ENCODE measurements around the gene NPR2.

Gene NPR2

DNA sequence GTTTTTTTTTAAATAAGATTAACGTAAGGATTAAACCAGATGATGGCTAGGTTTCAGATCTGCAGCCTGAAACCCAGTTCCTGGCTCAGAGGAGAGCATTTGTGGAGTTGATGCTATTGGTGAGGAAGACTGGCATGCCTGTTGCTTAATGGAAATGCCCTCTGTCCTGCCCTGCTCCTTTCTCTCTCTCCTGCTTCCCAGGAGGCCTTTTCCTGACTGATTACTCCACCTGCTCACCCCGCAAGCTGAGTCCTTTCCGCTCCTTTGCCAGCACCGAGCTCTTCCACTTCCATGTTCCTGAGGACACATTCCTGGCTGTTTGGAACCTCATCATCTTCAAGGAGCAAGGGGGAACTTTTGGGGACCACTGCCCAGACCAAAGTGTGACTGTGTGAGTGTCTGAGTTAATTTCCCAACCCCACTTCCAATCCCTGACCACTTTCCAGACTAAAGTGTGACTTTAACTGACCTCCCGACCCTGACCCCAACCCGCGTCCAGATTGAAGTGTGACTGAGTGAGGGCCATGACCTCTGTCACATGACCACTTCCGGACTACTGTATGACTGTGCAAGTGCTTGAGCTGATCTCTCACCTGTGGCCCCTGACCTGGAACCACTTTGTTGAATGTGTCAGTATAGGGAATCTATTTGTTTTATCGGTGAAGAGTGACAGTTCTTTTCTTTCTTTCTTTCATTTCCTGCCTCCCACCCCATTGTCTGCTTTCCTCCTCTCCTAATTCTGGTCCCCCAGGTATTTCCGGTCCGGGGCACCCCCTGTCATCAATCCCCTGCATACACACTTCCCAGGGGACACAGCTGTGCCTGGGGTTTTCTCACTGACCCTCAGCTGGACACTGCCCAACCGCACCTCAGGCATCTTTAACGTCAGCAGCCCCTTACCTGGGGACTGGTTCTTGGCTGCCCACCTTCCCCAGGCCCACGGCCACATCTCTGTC lies 43.1 kb downstream of the NPR2 start:
- DNase-seq, result no peak

DNA sequence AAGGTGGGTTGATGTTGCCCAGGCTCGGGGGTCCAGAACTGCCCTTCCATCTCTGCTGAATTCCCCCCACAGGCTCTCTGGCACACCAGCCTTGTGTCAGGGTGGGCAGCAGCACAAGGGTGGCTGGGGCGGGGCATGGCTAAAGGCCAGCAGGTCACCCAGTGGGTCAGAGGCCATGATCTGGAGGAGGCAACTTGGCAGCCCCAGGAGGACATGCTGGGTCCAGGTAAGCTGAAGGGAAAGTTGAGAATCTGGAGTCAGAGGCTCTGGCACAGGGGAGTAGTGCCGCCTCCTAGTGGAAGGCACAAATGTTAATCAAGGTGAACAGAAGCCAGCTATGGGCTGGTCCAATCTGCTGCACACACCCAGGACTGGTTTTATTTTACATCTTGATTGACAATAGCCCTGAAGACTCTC lies 43.8 kb downstream of the NPR2 start:
- DNase-seq, result no peak

DNA sequence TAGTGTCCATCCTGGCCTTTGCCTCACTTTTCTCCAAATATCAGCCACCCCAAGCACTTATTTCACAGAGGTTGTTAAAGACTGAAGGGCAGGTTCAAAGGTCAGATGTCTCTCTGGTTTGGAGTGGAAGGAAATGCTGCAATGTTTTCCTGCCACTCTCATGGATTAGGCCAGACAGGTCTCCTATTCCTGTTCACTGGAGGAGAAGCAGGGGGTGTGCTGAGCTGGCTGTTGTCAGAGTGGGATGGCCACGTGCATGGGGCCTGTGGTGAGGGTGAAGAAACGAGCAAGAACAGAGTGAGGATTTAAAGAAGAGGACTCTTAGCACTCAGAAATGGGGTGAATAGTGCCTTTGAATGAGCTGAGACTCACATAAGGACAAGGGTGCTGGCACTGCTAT lies 44.4 kb downstream of the NPR2 start:
- no peak for DNase-seq

DNA sequence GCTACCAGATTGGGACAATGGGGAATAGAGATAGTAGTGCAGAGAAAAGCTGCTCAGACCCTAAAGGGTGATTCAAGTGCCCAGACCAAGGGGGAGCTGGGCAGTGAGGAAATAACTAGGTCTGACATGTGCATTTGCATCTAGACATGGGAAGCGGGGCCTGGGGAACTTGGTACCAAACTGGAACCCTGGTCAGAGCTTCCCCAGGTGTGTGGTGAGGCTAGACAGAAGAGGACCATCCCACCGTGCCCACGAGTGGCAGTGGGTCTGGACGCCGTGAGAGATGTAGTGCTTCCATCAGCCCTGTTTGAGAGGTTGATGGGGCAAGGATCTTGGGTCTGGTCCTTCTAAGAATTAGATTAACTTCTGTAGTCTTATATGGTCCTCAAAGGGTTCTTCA lies 45.2 kb downstream of the NPR2 start:
- DNase-seq, result no peak

DNA sequence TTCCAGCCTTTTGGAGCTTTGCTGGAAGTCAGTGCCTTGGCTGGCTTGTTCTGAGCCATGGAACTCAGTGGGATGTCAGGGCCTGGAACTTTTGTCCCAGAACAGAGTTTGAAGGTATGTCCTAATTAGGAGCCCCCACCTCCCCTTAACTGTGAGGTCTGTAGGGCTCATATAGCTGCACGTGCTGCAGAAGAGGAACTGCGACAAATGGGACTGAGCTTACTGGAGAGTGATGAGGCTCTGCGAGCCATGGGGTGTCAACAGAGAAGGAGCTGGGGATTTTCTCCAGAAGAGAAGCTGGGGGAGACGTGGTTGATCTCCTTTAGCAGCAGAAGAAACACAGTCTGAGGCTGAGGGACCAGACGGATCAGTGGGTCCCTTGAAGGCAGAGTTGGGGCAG lies 48.5 kb downstream of the NPR2 start:
- no peak for DNase-seq

DNA sequence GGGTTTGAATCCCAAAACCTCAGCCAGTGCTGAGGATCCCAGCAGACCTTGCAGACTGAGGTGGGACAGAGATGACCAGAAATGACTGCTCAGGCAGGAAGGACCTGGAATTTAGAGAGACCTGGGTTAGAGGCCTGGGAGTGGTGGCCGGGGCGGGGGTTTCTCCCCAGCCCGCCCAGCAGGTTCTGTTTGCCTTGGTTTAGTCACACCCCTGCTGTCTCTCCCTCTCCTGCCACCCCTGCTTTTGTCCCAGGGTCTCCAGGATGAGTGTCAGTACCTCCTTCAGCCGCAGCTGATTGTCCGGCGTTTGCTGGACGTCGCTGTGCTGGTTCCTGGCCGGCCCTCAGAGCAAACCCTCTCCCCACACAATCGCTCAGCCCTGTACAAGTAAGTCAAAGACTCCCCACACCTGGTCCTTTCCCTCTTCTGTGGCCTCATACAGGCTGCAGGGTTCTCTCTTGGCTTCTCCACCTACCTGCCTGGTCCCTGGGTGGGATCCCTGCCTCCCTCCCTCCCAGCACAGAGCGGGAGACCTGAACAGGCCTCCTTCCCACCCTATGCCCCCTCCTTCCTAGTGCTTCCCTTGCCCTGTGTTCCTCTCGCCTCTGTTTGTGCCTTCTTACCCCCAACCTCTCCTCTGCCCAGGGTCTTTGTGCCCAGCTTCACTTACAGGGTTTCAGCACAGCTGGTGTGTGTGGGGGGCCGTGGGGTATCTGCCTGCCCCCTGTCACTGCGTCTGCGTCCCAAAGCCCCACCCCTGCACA lies 49.7 kb downstream of the NPR2 start:
- DNase-seq, result no peak

DNA sequence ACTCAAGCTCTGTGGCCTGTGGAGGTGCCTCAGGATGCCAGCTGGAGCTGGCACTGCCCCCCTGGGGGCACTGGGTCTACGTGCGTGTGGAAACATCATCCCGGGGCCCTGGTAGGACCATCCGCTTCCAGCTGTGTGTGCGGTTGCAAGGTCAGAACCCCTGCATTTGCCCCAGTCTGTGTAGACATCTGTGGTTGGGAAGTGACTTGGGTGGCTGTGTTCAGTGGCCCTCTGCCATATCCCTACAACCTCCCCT lies 50.2 kb downstream of the NPR2 start:
- DNase-seq, result no peak

DNA sequence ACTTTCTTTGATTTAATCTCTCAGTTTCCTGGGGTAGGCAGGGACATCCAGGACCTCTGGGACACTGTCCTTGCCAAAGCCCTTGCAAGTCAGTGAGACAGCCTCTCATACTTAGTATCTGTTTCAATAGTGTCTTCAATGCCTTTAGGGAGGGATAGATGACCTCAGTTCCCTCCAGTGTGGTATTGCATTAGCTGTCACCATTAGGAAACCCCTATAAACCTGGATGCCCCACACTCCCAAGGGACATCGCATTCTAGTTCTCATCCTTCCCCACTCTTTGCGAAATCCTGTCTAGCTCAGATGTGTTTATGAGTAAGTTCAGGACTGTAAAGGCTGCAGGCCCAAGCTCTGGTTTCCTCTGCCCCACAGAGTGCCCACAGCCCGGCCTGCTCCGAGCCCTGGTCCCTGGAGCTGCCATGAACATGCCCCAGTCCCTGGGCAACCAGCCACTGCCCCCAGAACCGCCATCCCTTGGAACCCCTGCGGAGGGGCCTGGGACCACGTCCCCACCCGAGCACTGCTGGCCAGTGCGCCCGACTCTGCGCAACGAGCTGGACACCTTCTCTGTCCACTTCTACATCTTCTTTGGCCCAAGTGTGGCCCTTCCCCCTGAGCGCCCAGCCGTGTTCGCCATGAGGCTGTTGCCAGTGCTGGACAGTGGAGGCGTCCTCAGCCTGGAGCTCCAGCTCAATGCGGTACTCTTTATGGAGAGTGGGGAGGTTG lies 50.8 kb downstream of the NPR2 start:
- DNase-seq, result no peak

DNA sequence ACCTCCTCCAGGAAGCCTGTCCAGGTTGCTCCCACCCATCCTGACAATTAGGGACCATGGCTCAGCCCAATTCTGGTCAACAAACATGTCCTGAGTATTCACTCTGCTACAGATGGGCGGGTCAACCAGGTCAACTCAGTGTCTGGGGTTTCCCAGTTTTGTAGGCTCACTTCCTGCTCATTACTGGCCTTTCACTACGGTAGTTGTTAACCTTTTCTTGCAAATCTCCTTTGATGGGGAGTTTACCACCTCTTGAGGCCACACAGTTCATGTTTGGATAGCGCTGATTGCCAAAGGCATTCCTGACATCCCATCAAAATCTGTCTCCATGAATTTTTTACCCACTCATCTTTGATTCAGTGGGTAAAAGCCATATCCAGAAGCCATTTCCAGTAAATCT lies 51.4 kb downstream of the NPR2 start:
- DNase-seq, result no peak

DNA sequence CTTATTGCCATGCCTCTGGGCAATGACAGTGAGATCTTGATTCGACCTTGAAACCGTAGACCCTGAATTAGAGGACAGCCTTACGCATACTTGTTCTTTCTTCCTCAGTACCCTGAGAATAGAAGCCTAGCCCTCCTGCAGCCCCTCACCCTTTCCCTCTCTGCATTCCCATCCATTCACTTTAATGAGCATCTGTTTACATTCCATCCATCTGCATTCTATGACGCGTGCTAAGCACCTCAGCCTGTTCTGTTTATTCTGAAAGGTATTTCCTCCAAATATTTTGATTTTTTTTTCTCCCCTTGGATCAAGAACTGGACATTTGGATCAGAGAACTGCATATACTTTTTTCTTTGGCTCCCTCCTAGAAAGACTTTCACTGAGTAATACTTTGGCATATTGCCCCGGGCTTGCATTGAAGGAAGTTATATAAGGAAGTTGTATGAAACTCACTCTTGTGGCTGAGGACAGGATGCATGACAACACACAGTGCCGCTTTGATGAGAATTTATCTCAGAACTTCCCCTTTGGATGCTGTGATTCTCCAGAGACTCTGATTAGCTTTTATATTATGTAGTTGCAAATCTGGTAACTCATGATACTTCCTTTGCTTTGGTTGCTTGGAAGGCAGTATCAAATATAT lies 53.4 kb downstream of the NPR2 start:
- no peak for DNase-seq

DNA sequence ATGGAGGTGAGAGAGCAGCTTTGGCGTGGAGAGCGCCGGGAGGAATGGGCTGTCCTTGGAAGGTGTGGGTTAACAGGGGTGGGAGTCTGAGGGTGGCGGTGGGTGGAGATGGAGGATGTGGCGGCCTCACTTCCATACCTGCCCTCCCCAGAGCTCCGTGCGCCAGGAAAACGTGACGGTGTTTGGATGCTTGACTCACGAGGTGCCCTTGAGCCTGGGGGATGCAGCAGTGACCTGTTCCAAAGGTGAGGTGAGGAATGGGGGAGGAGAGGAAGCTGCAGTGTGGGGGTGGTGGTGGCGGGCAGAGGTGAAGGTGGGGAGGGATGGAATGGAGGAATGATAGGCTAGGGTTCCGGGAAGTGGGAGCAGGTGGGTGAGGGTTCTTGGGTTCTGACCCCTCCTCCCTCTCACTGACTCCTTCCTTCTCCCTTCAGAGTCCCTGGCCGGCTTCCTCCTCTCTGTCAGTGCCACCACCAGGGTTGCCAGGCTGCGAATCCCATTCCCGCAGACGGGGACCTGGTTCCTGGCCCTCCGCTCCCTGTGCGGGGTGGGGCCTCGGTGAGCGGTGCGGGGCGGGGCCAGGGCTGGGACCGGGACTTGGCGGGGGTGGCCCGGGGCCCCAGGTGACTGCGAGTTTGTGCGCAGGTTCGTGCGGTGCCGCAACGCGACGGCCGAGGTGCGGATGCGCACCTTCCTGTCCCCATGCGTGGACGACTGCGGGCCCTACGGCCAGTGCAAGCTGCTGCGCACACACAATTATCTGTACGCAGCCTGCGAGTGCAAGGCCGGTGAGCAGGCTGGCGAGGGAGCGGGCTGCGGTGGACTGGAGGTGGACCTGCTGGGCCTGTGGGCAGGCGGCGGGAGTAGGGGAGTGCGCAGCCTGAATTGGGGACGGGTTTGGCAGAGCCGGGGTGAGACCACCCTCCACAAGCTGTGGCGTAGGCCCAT lies 54.7 kb downstream of the NPR2 start:
- DNase-seq, result no peak

DNA sequence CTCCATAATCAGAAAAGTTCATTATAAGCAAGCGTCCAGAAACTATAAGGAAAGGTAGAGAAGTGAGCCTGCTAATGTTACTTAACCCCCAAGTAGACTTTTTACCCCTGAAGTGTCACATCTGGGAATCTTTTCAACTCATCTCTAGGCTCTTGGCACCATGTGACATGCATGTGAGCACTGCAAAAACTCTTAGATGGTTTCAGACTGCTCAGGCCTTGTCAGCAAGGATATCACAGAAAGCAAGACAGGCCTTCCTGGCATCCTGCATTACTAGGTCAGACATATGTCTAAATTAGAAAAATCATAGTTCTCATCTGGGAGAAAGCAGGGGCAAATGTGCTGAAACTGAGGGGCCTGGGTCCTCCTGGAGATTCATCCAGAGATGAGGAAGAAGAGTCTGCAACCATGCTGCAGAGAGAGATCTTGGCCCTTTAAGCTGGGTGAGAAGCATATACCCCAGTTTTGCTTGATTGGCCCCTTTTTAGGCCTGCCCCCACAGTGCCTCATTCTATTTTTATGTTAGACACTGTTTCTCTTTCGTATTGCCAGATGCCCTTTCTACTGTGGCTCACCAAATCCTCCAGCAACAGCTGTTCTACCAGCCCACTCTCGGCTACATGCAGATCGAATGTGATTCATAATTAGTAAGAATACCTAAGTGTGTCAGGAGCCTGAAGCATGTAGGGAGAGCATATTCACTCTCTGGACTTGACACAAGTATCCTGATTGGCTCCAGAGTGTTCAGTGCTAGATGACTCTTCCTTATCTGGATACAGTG lies 56.6 kb downstream of the NPR2 start:
- DNase-seq, result no peak

DNA sequence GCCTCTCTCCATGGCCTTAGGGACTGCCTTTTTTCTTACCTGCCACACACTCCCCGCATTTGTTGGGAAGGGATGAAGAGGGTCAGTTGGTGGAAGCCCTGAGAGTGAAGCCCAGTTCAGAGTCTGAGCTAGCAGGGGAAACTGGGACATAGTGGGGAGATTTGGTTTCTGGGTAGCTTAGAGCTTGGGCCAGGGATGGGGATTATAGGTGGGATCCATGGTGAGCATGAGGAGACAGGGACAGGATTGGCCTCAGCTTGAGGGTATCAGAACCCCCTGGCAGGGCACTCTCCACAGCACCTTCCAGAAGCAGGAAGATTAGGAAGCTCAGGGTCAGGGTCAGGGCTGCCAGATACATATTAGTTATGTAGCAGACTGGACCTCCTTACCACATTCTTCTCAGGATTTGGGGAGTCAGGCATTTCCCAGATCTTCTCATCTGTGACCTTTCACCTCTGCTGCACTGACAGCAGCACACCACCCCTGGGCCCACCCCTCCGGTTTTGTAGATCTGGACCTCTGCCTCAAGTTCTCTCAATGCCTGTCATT lies 61.0 kb downstream of the NPR2 start:
- no peak for DNase-seq

DNA sequence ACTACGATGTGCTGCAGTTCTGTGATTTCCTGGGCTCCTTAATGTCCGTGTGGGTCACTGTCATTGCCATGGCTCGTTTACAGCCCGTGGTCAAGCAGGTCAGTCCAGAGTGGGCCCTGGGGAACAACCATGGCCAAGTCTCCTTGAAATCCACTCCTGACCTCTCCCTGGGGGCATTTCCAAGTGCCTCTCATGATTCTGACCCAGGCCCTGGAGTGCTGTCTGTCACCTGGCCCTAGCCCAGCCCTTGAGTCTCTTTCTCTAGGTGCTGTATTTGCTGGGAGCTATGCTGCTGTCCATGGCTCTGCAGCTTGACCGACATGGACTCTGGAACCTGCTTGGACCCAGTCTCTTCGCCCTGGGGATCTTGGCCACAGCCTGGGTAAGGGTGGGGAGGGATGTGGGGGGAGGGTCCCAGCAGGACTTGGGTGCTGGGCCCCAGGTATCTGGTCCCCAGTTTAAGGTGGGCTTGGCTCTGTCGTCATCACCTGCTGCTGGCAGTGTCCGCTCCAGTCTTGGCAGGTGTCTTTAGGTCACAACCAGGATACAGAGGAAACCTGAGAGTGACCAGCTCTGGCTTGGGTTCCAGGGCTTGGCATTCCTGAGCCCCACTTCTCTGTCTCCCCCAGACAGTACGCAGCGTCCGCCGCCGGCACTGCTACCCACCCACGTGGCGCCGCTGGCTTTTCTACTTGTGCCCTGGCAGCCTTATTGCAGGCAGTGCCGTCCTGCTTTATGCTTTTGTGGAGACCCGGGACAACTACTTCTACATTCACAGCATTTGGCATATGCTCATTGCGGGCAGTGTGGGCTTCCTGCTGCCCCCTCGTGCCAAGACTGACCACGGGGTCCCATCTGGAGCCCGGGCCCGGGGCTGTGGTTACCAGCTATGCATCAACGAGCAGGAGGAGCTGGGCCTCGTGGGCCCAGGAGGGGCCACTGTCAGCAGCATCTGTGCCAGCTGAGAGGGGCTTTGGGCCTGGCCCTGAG lies 61.8 kb downstream of the NPR2 start:
- DNase-seq, result no peak

DNA sequence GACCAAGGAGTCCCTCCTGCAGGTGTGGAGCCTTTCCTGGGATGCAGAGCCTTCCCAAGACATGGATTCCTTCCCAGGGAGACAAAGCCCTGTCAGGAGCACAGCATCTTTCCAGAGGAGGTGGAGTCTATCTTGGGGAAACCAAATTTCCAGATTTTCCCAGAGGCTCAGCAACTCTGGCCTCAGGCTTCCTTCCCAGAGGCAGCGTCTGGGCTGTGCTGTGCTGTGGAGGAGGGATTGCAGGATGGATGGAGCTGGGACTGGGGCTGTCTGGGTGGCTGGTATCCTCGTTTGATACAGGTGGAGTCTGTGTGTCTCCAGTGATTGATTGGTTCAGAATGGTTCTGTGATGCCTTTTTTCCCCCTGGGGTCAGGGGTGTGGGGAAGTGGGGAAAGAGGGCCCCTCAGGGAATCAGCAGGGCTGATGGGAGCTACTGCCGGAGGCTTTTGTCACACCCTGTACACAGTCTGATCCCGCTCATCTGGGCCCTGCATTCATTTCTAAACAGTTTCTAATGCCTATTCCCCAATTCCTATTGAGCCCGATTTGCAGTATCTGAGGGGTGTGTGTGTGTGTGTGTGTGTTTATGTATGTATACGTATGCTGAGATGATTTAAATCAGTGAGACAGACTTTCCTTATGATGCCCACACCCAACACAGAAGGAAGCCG lies 62.8 kb downstream of the NPR2 start:
- DNase-seq, result no peak

DNA sequence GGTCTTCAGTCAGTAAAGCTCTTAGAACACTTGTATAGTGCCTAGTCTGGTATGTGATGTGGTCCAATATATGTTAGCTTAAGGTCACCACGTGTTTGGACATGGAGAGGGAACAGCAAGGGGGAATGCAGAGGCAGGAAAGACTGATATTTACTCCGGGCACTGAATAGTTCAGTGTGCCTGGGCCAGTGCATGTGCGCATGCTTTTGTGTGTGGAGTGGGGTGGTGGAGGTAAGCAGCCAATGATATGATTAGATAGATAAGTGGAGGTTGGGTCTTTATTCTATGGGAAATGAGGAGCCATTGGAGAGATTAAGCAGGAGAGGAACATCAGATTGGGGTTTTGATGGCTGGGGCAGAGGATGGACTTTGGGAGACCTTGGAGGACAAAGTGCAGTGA lies 64.8 kb downstream of the NPR2 start:
- no peak for DNase-seq

DNA sequence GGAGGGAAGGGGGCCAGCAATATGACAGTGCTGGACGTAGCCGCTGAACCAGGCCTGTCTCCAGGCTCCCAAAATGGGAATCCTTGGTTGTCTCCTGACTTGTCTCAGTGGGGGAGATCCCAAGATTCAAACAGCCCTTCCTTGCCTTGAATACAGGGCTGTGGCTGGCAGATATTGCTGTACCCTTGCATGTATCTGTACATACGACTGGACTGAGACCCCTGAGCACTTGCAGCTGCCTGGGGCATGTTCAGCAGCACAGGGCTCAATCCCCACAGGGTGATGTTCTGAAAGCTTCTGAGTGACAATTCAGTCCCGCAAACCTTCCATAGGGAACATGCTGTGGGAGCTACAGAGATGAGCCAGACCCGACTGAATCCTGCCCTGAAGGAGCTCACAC lies 65.5 kb downstream of the NPR2 start:
- DNase-seq, result no peak

DNA sequence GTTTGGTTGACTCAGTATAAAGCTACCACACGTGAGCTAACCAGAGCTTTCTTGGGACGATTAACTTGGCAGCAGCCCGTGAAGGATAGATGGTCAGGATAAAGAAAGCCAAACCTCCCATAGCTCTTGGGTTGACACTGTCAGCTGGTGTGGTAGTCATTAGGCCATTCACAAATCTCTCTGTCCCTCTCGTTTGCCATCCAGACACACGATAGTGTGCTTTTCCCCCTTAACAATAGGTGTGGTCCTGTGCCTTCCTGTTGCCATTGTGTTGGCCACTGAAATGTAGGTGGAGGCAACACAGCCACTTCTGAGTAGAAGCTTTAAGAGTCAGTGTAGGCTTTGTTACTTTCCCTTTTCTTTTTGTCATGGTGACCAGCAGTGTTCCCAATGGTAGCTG lies 67.1 kb downstream of the NPR2 start:
- no peak for DNase-seq
